ENCODE data around the gene RALGDS.
"Not testable (repeated sequence)": the region's sequence is repeated elsewhere in the genome, so short reads cannot be mapped to it uniquely, and the experiment has no call there.

Gene RALGDS

GRCh38 chr9:133104718-133105460 lies 16.2 kb downstream of the RALGDS start:
- no peak for DNase-seq

DNA sequence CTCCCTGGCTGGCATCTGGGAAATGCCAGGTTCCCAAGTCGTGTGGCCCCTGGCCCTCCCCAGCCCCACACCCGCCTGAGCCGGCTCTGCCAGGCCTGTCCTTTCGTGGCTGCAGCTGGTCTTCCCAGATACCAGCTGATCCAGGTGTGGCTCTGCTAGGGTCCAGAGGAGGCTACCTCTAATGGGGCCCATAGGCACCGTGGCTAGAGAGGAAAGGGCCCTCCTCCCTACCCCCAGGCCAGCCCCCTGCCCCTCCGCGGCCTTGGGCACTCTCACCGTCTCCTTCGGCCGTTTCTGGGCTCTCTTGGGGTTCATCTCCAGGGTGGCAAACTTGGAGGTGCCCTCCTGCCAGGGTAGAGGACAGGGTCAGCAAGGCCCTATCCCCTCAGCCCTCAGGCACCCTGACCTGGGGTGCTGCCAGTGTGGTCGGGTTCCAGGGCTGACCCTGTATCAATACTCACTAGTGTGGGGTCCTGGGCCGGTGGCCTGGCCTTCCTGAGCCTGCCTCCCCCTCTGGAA lies 17.0 kb downstream of the RALGDS start:
- no peak for DNase-seq

DNA sequence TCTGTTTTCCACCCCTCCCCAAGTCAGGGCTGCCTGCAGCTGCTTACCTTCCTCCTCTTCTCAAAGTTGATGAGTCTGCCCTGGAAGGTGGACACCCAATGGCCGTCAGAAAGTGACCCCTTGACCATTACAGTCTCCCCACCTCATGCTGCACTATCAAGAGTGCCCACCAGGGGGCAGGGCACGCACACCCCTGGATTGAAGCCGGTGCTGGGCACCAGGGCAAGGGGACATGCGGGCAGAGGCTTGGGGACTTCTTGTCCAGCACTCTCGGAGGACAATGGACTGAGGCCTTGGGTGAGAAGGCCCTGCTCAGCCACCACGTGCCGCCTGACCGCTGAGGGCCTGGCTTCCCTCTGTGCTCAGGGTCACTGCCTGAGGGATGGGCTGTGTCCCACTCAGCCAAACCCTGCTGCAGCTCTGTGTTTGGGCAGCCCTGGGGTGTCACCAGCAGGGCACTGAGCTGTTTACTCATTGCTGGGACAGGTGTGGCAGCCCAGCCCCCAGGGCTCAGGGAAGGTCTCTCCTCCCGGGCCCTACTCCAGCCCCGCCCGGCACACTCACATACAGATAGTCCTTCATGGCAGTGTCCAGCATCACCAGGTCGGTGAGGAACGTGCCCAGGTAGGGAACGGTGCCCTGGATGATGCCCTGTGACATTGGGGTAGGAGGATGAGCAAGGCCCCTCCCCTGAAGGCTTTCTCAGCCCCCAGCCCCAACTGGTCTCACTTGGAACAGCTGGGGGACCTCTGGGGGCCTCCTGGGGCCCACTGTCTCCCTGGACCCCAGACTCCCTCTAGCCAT lies 17.7 kb downstream of the RALGDS start:
- no peak for DNase-seq

GRCh38 chr9:133102190-133103021 lies 18.6 kb downstream of the RALGDS start:
- no peak for DNase-seq

- DNase-seq = no peak
Measured at GRCh38 chr9:133101356-133102189, 19.5 kb downstream of the RALGDS start.

GRCh38 chr9:133100506-133101355 lies 20.3 kb downstream of the RALGDS start:
- DNase-seq = no peak

GRCh38 chr9:133099726-133100505 lies 21.1 kb downstream of the RALGDS start:
- no peak for DNase-seq

DNA sequence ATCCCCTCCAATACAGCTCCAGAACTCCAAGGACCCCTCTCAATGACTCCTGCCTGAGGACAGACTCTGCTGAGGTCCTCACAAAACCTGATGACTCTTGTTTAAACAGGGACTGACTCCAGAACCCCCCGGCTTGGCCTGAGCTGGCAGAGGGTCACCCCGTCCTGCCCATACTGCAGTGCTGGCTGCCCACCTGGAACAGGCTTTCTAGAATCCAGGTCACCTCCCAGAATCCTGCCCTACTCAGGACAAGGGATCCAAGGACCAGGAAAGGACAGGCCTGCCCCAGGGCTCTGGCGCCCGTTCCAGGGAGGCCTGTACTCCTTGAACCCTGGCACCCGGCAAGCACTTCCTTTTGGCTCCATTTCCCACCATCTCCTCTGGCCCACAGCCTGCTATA lies 22.2 kb downstream of the RALGDS start:
- DNase-seq = no peak

DNA sequence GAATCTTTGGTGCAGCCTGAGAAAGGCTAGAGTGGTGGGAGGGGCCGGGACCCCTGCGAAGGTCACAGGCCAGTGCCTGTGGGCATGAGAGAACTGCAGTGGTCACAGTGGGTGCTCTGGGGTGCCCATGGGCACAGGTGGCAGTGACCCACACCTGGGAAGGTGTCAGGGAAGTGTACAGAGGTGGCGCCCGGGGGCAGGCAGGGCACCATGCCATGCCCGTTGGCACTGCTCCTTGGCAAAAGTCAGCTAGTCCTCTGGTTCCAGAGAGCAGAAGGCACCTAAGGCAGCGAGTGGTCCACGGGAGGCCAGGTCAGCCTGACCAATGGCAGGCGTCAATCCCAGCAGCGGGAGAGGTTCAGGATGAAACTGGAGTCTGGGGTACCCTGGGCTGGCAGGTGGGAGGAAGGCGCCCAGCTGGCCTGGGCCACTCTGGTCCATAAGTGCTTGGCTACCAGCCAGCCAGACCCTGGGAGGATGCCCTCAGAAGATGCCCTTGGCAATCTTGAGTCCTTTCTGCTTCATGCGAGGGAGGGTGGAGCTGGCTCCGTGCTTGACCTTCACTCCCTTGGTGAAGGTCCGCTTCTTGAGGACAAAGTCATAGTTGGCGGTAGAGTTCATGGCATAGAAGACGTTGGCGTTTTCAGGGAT lies 22.8 kb downstream of the RALGDS start:
- DNase-seq = no peak

DNA sequence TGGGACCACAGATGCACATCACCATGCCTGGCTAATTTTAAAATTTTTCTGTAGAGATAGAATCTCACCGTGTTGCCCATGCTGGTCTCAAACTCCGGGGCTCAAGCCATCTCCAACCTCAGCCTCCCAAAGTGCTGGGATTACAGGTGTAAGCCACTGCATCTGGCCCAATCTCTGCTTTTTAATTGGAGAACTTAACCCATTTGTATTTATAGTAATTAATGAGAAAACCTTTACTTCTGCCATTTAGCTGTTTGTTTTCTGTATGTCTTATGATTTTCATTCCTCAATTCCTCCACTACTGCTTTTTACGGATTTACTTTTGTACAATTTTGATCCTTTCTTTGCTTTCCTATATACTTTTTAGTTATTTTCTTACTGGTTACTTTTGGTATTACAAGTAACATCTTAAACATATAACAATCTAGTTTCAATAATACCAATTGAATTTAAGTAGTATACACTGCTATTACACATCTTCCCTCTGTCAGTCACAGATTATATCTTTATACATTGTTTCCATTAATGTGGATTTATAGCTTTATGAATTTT lies 26.1 kb downstream of the RALGDS start:
- DNase-seq = no peak

- not testable (repeated sequence) for DNase-seq
Measured at GRCh38 chr9:133094351-133094750, 26.7 kb downstream of the RALGDS start.

DNA sequence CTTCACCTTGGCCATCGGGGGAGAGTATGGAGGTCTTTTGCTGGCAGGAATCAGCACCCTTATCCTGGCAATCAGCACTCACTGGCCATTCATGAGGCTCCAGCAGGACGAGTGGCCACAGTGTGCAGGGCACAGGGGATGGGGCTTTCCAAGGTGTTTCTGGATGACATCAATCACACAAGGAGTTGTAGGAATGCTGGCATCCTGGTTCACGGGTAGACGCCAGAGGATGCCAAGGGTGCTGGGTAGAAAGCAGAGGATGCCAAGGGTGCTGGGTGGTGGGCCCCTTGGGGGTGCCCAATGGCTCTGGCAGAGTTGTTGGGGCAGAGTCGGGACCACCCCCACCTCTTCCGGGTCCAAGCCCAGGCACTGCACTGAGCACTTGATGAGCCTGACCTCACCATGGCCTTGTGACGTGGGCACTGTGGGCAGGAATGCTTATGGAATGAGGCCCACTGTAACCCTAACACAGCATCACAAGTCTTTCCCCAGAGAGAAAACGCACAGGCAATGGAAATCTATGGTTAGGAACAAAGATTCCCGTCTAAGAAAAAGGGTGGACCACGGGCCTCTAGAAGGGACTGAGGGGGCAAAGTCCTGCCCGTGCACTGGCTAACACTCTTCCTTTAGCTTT lies 30.2 kb downstream of the RALGDS start:
- no peak for DNase-seq

DNA sequence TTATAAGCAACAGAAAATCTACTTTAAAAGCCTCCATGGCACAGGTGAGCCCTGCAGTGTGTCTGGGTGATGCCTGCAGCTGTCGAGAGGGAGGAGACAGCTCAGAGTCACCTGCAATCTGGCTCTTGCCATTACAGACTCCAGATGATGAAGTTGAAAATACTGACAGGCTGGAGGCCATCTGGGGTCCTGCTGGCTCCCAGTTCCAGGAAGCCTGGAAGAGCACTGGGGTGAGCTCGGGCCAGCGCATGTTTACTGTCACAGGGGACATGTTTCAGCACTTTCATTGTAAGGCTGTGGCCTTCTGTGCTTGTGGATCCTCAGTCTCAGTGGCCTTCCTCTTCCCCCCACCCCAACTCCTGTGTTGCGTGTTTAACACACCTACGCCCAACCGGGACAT lies 30.9 kb downstream of the RALGDS start:
- no peak for DNase-seq

DNA sequence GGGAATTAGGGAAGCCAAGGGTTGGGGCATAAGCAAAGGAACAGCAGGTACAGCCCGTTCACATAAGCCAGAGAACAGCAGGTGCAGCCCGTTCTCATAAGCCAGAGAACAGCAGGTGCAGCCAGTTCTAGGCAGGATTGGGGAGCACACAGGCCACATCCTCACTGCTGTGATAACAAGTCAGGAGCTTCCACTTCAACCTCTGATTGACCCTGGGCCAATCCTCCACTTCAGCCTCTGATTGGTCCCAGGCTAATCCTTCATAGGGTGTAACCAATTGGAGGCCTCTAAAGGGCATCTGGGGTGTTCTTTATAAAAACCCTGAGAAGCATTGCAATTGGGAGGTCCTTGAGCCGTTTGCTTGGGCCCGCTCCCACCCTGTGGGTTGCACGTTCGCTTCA lies 31.8 kb downstream of the RALGDS start:
- no peak for DNase-seq

GRCh38 chr9:133088756-133089155 lies 32.3 kb downstream of the RALGDS start:
- DNase-seq = no peak

- DNase-seq = no peak
Measured at GRCh38 chr9:133088146-133088750, 32.8 kb downstream of the RALGDS start.

DNA sequence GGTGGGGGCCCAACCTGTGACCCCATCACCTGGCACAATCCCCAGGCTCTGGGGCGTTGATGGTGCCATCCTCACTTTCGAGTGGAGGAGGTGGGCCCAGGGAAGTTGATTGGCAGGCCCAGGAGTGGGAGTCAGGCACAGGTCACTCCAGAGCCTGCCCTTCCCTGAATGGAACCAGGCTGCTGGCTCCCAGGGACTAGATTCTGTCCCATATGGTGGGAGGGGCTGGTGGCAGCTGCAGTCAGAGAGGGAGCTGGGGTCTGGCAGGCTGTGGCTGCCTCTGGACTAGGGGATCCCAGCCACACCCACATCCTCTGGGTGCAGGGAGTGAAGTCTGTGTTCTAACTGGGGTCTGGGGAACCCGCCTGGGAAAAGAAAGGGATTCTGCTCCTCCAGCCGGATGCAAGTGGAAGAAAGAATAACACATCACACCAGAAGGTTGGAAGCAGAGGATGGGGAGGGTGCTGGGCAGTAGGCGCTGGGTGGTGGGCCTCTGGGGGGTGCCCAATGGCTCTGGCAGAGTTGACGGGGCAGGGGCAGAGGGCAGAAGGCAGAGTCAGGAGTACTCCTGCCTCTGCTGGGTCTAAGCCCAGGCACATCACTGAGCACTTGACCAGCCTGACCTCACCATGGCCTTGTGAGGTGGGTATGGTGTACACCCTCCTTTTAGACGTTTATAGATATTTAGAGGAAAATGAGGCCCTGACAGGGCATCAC lies 33.5 kb downstream of the RALGDS start:
- no peak for DNase-seq

DNA sequence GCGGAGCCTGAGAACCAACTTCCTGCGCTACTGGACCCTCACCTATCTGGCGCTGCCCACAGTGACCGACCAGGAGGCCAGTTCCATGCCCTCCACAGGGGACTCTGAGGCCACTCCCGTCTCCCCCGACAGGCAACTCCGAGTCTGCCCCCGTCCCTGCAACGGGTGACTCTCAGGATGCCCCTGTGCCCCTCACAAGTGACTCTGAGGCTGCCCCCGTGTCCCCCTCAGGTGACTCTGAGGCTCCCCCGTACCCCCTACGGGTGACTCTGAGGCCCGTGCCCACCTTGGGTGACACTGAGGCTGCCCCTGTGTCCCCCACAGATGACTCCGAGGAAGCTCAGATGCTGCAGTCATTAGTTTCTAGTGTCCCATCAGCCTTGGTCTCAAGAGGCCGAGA lies 34.1 kb downstream of the RALGDS start:
- DNase-seq = no peak

All from NCI-H2029 treated with DMSO at 0.1 percent for 48 hours (cell line).